HG03354 (cell line): ENCODE results near the gene GPR152.

Experiments used
- ATAC-seq: cut with Tn5 transposase; IDR thresholded peaks from one replicate; pipeline ENCODE4 v1.9.1; 2021; ENCODE audit warnings: mild to moderate bottlenecking; ENCODE audit not compliant: unreplicated experiment, poor library complexity, severe bottlenecking

Gene GPR152, protein sequence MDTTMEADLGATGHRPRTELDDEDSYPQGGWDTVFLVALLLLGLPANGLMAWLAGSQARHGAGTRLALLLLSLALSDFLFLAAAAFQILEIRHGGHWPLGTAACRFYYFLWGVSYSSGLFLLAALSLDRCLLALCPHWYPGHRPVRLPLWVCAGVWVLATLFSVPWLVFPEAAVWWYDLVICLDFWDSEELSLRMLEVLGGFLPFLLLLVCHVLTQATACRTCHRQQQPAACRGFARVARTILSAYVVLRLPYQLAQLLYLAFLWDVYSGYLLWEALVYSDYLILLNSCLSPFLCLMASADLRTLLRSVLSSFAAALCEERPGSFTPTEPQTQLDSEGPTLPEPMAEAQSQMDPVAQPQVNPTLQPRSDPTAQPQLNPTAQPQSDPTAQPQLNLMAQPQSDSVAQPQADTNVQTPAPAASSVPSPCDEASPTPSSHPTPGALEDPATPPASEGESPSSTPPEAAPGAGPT

DNA sequence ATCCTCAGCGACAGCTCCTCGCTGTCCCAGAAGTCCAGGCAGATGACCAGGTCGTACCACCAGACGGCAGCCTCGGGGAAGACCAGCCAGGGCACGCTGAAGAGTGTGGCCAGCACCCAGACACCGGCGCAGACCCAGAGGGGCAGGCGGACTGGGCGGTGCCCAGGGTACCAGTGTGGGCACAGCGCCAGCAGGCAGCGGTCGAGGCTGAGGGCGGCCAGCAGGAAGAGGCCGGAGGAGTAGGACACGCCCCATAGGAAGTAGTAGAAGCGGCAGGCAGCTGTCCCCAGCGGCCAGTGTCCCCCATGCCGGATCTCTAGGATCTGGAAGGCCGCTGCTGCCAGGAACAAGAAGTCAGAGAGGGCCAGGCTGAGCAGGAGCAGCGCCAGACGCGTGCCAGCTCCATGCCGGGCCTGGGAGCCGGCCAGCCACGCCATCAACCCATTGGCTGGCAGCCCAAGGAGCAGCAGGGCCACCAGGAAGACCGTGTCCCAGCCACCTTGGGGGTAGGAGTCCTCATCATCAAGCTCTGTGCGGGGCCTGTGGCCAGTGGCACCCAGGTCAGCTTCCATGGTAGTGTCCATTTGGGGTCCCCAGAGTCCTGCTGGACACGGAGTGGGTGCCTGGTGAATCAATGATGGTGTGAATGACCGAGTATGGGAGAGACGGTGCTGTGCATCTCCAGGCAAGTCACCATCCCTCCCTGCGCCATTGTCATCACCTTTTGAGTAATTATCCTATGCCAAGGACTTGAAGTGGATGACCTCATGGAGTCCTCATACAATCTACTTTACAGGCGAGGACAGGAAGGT, at the start of gene GPR152:
Gene GPR152 (minus strand): TSS at position 589 of the 812 bp plus-strand sequence. CDS start 5 bp downstream, at position 584.
- ATAC-seq = no peak

DNA sequence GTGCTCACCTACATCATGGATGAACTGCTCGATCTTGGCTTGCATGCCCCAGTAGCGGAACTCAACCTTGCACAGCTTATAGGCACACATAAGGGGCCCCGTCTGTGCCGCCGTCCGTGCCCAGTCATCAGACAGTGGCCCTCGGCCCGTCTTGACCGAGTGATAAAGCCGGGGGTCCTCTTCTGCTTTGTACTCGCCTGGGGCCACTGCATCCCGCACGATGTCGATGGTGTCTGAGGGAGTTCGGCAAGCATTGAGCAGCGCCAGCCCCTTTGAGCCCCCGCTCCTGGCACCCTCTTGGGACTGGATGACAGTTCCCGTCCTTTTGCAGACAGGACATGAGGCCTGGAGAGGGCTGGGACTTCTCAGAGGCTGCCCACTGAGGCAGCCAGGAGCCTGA, 49.3 kb upstream of the GPR152 start:
- ATAC-seq = no peak

- no peak for ATAC-seq
These were observed 48.5 kb upstream of the GPR152 start for GRCh38 chr11:67500831-67501715.

- ATAC-seq = no peak
These were observed 47.9 kb upstream of the GPR152 start for GRCh38 chr11:67500484-67500821.

- no peak for ATAC-seq
These were observed 47.4 kb upstream of the GPR152 start for GRCh38 chr11:67499808-67500483.

GRCh38 chr11:67498544-67498972, 46.0 kb upstream of the GPR152 start:
- no peak for ATAC-seq

DNA sequence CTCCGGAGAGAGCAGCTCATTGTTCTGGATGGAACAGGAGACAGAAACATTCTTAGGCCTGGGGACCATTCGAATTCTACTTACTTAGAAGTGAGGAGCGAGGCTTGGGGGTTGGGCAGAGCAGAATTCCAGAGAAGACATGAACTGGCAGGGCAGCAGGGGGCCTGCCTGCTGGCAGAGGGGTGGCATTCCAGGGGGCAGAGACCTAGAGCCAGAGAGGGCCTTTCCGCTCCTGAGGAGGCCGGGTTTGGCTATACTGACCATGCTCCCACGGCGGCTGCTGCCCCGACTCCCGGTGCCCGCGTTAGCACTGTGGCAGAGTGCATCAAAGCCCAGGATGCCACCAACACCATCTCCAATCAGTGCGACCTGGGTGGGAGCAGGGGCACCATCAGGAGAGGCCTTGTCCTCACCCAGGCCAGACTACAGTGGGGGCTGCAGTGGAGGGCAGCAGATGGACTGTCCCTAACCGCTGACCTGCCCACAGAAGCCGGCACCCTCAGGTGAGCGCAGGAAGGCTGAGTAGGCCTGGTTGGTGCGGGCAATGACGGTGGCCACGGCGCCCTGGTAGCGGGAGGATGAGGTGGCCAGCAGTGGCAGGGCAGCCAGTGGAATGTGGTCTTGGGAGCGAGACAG, 45.2 kb upstream of the GPR152 start:
- no peak for ATAC-seq

- ATAC-seq = no peak
These were observed 43.6 kb upstream of the GPR152 start for GRCh38 chr11:67496113-67496512.

GRCh38 chr11:67495234-67496005, 42.9 kb upstream of the GPR152 start:
- no peak for ATAC-seq

GRCh38 chr11:67494371-67495233, 42.1 kb upstream of the GPR152 start:
- no peak for ATAC-seq

- no peak for ATAC-seq
These were observed 41.2 kb upstream of the GPR152 start for GRCh38 chr11:67493548-67494370.

DNA sequence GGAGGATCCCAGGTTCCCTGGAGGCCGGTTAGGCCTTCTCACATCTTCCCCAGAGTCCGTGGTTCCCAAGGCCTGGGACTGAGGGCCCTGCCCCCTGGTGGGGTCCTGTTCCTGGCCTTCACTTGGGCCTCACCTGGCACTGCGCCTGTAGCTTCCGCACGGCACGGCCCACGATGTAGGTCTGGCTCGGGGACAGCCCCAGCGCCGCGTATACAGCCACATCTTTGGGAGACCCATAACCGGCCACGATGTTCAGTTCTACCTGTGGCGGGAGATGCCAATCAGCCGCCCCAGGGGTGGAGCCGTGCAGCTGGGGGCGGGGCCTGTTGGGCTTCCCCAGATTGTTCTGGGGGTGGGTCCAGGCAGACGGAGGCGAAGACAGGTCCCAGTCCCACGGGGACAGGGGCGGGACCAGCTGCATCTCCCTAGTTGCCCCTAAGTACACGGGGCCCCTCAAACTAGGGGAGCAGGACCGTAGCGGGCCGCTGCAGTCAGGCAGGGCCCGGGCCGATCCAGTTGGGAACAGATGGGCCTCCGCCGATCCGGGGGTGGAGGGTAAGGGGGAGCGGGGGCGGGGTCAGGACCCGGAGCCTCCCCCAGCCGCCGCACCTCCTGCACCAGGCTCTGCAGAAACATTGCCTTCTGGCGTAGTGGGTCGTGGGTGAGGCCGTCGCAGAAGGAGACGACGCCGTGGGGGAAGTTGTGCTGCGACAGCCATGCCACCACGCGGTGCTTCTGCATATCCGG, 40.4 kb upstream of the GPR152 start:
- no peak for ATAC-seq

DNA sequence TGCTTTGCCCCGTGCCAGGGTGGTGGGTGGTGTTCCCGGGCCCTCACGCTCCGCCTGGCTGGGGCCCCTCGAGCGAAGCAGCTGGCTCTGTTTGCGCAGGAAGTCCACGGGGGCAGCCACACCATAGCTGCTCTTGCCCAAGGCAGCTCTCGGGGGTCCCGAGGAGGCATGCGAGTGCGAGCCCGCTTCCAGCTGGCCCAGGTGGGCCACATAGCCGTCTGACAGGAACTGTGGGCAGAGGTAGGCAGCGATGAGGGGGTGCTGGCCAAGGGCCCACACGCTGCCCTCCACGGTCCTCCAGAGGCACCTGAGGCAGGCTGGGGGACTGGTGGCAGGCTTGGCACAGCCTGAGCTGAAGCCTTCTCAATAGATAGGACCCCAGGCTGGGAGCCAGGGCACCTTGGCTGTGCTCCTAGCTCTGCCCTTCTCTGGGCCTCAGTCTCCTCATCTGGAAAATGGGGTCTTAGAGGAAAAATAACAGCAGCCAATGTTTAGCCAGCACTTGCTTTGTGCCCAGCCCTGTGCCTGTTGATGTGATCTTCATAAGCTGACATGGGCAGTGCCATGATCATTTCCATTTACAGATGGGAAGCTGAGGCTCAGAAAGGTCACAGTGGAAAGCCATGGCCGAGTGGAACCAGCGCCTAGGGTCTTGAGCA, 39.7 kb upstream of the GPR152 start:
- no peak for ATAC-seq

DNA sequence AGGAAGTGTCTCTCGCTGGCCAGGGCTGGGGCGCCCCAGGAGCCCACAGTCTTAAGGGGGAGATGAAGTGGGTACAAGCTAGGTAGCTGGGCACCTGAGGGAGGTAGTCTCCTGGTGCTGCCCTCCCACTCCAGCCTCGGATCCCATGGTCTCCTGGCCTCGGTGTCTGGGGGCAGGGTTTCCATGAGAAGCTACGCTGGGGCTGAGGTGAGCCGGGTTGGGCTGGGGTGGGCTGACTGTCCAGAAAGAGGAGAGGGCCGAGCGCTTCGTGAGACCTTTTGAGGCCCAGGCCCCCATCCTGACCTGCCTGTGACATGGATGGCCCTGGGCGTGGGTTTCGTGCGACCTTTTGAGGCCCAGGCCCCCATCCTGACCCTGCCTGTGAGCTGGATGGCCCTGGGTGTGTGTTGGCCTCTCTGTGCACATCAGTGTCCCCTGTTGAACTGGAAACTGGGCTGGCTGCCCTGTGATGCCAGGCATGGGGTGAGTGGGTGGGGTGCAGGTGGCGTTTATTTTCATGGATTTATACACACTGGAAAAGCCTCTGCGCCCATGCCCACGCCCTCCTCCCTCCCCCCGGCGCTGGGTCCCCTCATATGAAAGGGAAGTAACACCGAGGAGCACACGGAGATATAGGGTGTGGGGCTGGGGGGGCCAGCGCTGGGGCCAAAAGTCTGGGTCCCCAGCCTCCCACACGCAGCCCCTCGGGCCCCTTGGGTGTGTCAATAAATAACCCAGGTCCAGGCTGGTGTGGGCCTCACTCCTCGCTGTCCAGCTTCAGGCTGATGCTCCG, 38.9 kb upstream of the GPR152 start:
- no peak for ATAC-seq

GRCh38 chr11:67490727-67491065, 38.2 kb upstream of the GPR152 start:
- ATAC-seq = no peak
